ENCODE results near the gene GLE1.

GLE1 gene

GRCh38 chr9:128481561-128481960, 23.0 kb upstream of the GLE1 start:
- no peak overlapping the region for H3K4me2 ChIP-seq
- no peaks in the 10 kb centered on the region for H3K27me3 ChIP-seq (ENCODE audit: insufficient read depth, low read depth)
- H3K27ac ChIP-seq, result no peak overlapping the region
- no peak overlapping the region for H3K4me3 ChIP-seq (IDR thresholded peaks at IDR 0.05; ENCODE audit: insufficient read depth, low read depth, low read length)
- H4K20me1 ChIP-seq (ENCODE audit: insufficient read depth), result no peaks in the 10 kb centered on the region
- no peaks in the 10 kb centered on the region for H3K79me2 ChIP-seq (ENCODE audit: insufficient read depth, low read depth)
- H2AFZ ChIP-seq (ENCODE audit: low read depth), result no peak overlapping the region
- no peaks in the 10 kb centered on the region for H3K4me1 ChIP-seq (ENCODE audit: low read depth, poor library complexity, severe bottlenecking)
- TF ChIP-seq CTCF (conservative IDR thresholded peaks at IDR 0.05; ENCODE audit: low read depth, low read length), result no peak
- H3K36me3 ChIP-seq (ENCODE audit: insufficient read depth), result no peaks in the 10 kb centered on the region
- no peak overlapping the region for H3K9ac ChIP-seq

GRCh38 chr9:128482186-128482585, 22.3 kb upstream of the GLE1 start:
- TF ChIP-seq CTCF (conservative IDR thresholded peaks at IDR 0.05; ENCODE audit: low read depth, low read length), result no peak
- Histone ChIP-seq H3K9ac (no peak overlapping the region), H3K27me3 (ENCODE audit: insufficient read depth, low read depth) (no peaks in the 10 kb centered on the region), H3K79me2 (ENCODE audit: insufficient read depth, low read depth) (no peaks in the 10 kb centered on the region), H3K4me1 (ENCODE audit: low read depth, poor library complexity, severe bottlenecking) (no peaks in the 10 kb centered on the region), H3K27ac (no peak overlapping the region), H3K4me3 (IDR thresholded peaks at IDR 0.05; ENCODE audit: insufficient read depth, low read depth, low read length) (no peak overlapping the region), H3K36me3 (ENCODE audit: insufficient read depth) (no peaks in the 10 kb centered on the region), H2AFZ (ENCODE audit: low read depth) (no peak overlapping the region), H4K20me1 (ENCODE audit: insufficient read depth) (no peaks in the 10 kb centered on the region), H3K4me2 (no peak overlapping the region)

- TF ChIP-seq CTCF (conservative IDR thresholded peaks at IDR 0.05; ENCODE audit: low read depth, low read length), result no peak
- Histone ChIP-seq H3K79me2 (ENCODE audit: insufficient read depth, low read depth) (no peaks in the 10 kb centered on the region), H3K27ac (no peak overlapping the region)
These were observed 19.7 kb upstream of the GLE1 start for GRCh38 chr9:128484686-128485413.

GRCh38 chr9:128485414-128485855, 19.1 kb upstream of the GLE1 start:
- Histone ChIP-seq H3K27ac (no peak overlapping the region), H3K79me2 (ENCODE audit: insufficient read depth, low read depth) (no peaks in the 10 kb centered on the region), H4K20me1 (ENCODE audit: insufficient read depth) (no peaks in the 10 kb centered on the region), H3K4me1 (ENCODE audit: low read depth, poor library complexity, severe bottlenecking) (no peaks in the 10 kb centered on the region), H3K4me2 (no peak overlapping the region), H3K4me3 (IDR thresholded peaks at IDR 0.05; ENCODE audit: insufficient read depth, low read depth, low read length) (no peak overlapping the region), H3K9ac (no peak overlapping the region), H3K27me3 (ENCODE audit: insufficient read depth, low read depth) (no peaks in the 10 kb centered on the region), H2AFZ (ENCODE audit: low read depth) (no peak overlapping the region), H3K36me3 (ENCODE audit: insufficient read depth) (no peaks in the 10 kb centered on the region)
- no peak for TF ChIP-seq CTCF (conservative IDR thresholded peaks at IDR 0.05; ENCODE audit: low read depth, low read length)

More at GRCh38 chr9:128484686-128485413, 19.7 kb upstream of the GLE1 start:
- Histone ChIP-seq H3K4me1 (ENCODE audit: low read depth, poor library complexity, severe bottlenecking) (no peaks in the 10 kb centered on the region), H3K4me3 (IDR thresholded peaks at IDR 0.05; ENCODE audit: insufficient read depth, low read depth, low read length) (no peak overlapping the region), H3K27me3 (ENCODE audit: insufficient read depth, low read depth) (no peaks in the 10 kb centered on the region), H4K20me1 (ENCODE audit: insufficient read depth) (no peaks in the 10 kb centered on the region), H3K9ac (no peak overlapping the region), H3K4me2 (no peak overlapping the region), H2AFZ (ENCODE audit: low read depth) (no peak overlapping the region), H3K36me3 (ENCODE audit: insufficient read depth) (no peaks in the 10 kb centered on the region)

Measured in KMS-11 (cell line).